Neural progenitor cell (in vitro differentiated cells): ENCODE measurements around the gene KCTD3.

Experiments used
- CTCF ChIP-seq: fragments of 200-600 bp; sonication (generic); IDR thresholded peaks from 2 replicates; pipeline ENCODE4 v1.5.1; 2017; ENCODE audit warnings: antibody characterized with exemption, mild to moderate bottlenecking
- EZH2 ChIP-seq: fragments of 200-600 bp; sonication (generic); IDR thresholded peaks from 2 replicates; pipeline ENCODE4 v1.6.1; 2017; ENCODE audit warnings: antibody characterized with exemption, mild to moderate bottlenecking, moderate library complexity
- EZH2phosphoT487 ChIP-seq: fragments of 200-600 bp; sonication (generic); IDR thresholded peaks from 2 replicates; pipeline ENCODE4 v1.6.1; 2017; ENCODE audit warnings: antibody characterized with exemption

DNA sequence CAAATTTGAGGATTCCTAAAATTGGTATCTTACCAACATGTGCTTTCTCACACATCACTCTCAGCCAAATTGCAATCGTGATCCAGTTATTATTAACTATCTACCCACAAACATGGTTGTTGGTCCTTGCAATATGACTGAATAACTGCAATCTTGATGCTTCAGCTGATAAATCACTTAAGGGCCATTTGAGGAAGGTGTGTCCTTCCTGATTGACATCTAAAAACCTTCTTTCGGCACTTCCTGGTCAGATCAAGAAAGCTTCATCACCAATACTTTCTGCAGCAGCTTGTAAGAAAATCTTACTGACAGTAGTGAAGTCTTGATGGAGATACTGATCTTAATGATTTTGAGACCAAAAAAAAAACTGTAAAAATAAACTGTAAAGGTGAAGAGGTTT is 48.5 kb upstream of the KCTD3 start:
- TF ChIP-seq CTCF, result no peak
- TF ChIP-seq EZH2, result no peak
- no peak for TF ChIP-seq EZH2phosphoT487
